HCT116 (cell line): ENCODE measurements around the gene HAPLN2. TPM values are rescaled to one million over a fixed set of nuclear protein-coding genes. Genes with fewer than 3 reads are reported as not detected.

Experiments
- ATAC-seq: fragments of 200-7000 bp; cut with Tn5 transposase; 2 replicates; pipeline ENCODE4 v1.9.1; 2020; ENCODE audit warnings: mild to moderate bottlenecking, moderate library complexity
- BruUV-seq: library from RNA; stranded (reverse); fragments of 400-500 nt; replicated peaks from 2 replicates; lab custom pipeline; 2021; lab: Mats Ljungman, UMichigan
- CTCF ChIA-PET: fragments of 300-600 bp; sonication (Branson Sonifier 250); formaldehyde crosslinking; loops from one replicate; lab custom pipeline; 2021; ENCODE audit warnings: antibody characterized with exemption; lab: Charles Lee
- POLR2A ChIA-PET: fragments of 300-600, 350-600 bp; sonication (Branson Sonifier 250); formaldehyde crosslinking; loops from one replicate; lab custom pipeline; 2021; ENCODE audit warnings: antibody characterized with exemption; lab: Charles Lee
- RAD21 ChIA-PET, 2 experiments: fragments of 300-600 bp; sonication (Branson Sonifier 250); formaldehyde crosslinking; loops; one replicate each; lab custom pipeline; 2023; ENCODE audit warnings: low total read pairs in 2 of 2; ENCODE audit not compliant: uncharacterized antibody in 2 of 2, unreplicated experiment in 2 of 2, low non-redundant PET in 1 of 2; lab: Charles Lee
- DNase-seq: peaks from one replicate; pipeline ENCODE4 v3.0.0-alpha.2; 2010; ENCODE audit warnings: low read depth, low spot score
- H2AFZ ChIP-seq: fragments of 200-600 bp; shearing (Covaris generic), sonication (generic); 2 replicates; pipeline ENCODE4 v1.6.1; 2017; ENCODE audit warnings: low read depth, mixed run types, mixed read lengths, antibody characterized with exemption, low read length; ENCODE audit not compliant: poor library complexity, severe bottlenecking
- H3K27ac ChIP-seq: 2 replicates; pipeline ENCODE4 v1.5.1; 2012; ENCODE audit warnings: low read depth, low read length
- H3K27me3 ChIP-seq: fragments of 200-600 bp; sonication (generic); 2 replicates; pipeline ENCODE4 v1.6.1; 2016; ENCODE audit warnings: mixed run types, low read length, mixed read lengths; ENCODE audit not compliant: insufficient read depth
- H3K36me3 ChIP-seq, 2 experiments: fragments of 200-500 bp in 1 of 2; fragments of 200-600 bp in 1 of 2; sonication (Bioruptor generic) in 1 of 2; sonication (generic) in 1 of 2; 2 replicates each; pipeline versions ENCODE4 v1.5.1 to v1.6.1; 2014 to 2016; ENCODE audit warnings: low read length in 2 of 2, inconsistent platforms in 1 of 2, mixed read lengths in 1 of 2, mixed run types in 1 of 2; ENCODE audit not compliant: insufficient read depth in 2 of 2, control insufficient read depth in 1 of 2
- H3K4me1 ChIP-seq, 2 experiments: fragments of 200-600 bp in 1 of 2; sonication (generic) in 1 of 2; 2 replicates each; pipeline versions ENCODE4 v1.5.1 to v1.6.1; 2012 to 2017; ENCODE audit warnings: low read length in 2 of 2, inconsistent platforms in 1 of 2, mild to moderate bottlenecking in 1 of 2, mixed read lengths in 1 of 2, mixed run types in 1 of 2, moderate library complexity in 1 of 2; ENCODE audit not compliant: insufficient read depth in 2 of 2, control insufficient read depth in 1 of 2
- H3K4me2 ChIP-seq: fragments of 200-600 bp; sonication (generic); 2 replicates; pipeline ENCODE4 v1.6.1; 2017; ENCODE audit warnings: mixed run types, low read length, mixed read lengths
- H3K4me3 ChIP-seq, 2 experiments: fragments of 200-600 bp in 1 of 2; sonication (generic) in 1 of 2; replicated peaks in 1 of 2; 2 replicates each; pipeline ENCODE4 v1.5.1; 2011 to 2016; ENCODE audit warnings: low read length in 2 of 2, control low read depth in 1 of 2, low read depth in 1 of 2, mild to moderate bottlenecking in 1 of 2, mixed read lengths in 1 of 2, mixed run types in 1 of 2
- H3K79me2 ChIP-seq: fragments of 200-600 bp; sonication (generic); 2 replicates; pipeline ENCODE4 v1.6.1; 2017; ENCODE audit warnings: mild to moderate bottlenecking, mixed run types, low read length, moderate library complexity, mixed read lengths; ENCODE audit not compliant: insufficient read depth
- H3K9ac ChIP-seq: fragments of 200-600 bp; sonication (generic); 2 replicates; pipeline ENCODE4 v1.6.1; 2016; ENCODE audit warnings: low read length, mixed read lengths
- H3K9me2 ChIP-seq: fragments of 200-600 bp; sonication (generic), shearing (Covaris generic); 2 replicates; pipeline ENCODE4 v1.6.1; 2017; ENCODE audit warnings: mixed run types, mild to moderate bottlenecking, moderate library complexity; ENCODE audit not compliant: insufficient read depth
- H3K9me3 ChIP-seq, 2 experiments: fragments of 200-500 bp in 1 of 2; fragments of 200-600 bp in 1 of 2; sonication (Bioruptor generic) in 1 of 2; sonication (generic) in 1 of 2; 2 replicates each; pipeline ENCODE4 v1.6.1; 2014 to 2017; ENCODE audit warnings: low read length in 2 of 2, mixed read lengths in 2 of 2, inconsistent platforms in 1 of 2, low read depth in 1 of 2, mild to moderate bottlenecking in 1 of 2, mixed run types in 1 of 2, moderate library complexity in 1 of 2; ENCODE audit not compliant: control insufficient read depth in 1 of 2, insufficient read depth in 1 of 2
- H4K20me1 ChIP-seq: fragments of 200-600 bp; sonication (generic), shearing (Covaris generic); 2 replicates; pipeline ENCODE4 v1.6.1; 2017; ENCODE audit warnings: mixed run types, mild to moderate bottlenecking, moderate library complexity; ENCODE audit not compliant: insufficient read depth
- JUND ChIP-seq: IDR thresholded peaks from 2 replicates; pipeline ENCODE4 v1.6.1; 2012
- MAX ChIP-seq: IDR thresholded peaks from 2 replicates; pipeline ENCODE4 v1.6.1; 2012
- POLR2A ChIP-seq: IDR thresholded peaks from 2 replicates; pipeline ENCODE4 v1.7.0; 2011; ENCODE audit warnings: borderline replicate concordance; ENCODE audit not compliant: insufficient read depth, insufficient read length; ENCODE audit errors: extremely low read depth
- POLR2AphosphoS5 ChIP-seq: IDR thresholded peaks from 2 replicates; pipeline ENCODE4 v1.6.1; 2011; ENCODE audit warnings: mild to moderate bottlenecking, low read depth, low read length, moderate library complexity
- RAD21 ChIP-seq: IDR thresholded peaks from 2 replicates; pipeline ENCODE4 v1.6.1; 2012; ENCODE audit warnings: low read depth, mild to moderate bottlenecking
- SRF ChIP-seq: IDR thresholded peaks from 2 replicates; pipeline ENCODE4 v1.6.1; 2012; ENCODE audit warnings: low read depth
- YY1 ChIP-seq: IDR thresholded peaks from 2 replicates; pipeline ENCODE4 v1.6.1; 2011; ENCODE audit warnings: low read length, low read depth, moderate library complexity, mild to moderate bottlenecking; ENCODE audit not compliant: insufficient replicate concordance; ENCODE audit errors: extremely low read depth
- ZFX ChIP-seq: fragments of 450-650 bp; IDR thresholded peaks from 2 replicates; pipeline ENCODE4 v1.6.1; 2017
- ZNF274 ChIP-seq: fragments of 200-500 bp; sonication (Bioruptor generic); IDR thresholded peaks from 2 replicates; pipeline ENCODE4 v1.6.1; 2014; ENCODE audit warnings: mild to moderate bottlenecking, low read depth, low read length, inconsistent platforms
- intact Hi-C: fragments of 100-400 bp; cut with micrococcal nuclease; formaldehyde crosslinking; loops from 2 replicates; pipeline ENCODE4 v1.10.0; 2022
- total RNA-seq: library from RNA; stranded (reverse); gene quantifications from one replicate; pipeline ENCODE4 v1.2.1, GENCODE V29; 2021; ENCODE audit not compliant: unreplicated experiment
- TF ChIP-seq, protein P1 (sequence below), 3 experiments: fragments of 200-600 bp in 1 of 3; sonication (generic) in 1 of 3; IDR thresholded peaks in 2 of 3; conservative IDR thresholded peaks in 1 of 3; 2 replicates each; pipeline ENCODE4 v1.5.1; 2012 to 2017; ENCODE audit warnings: low read depth in 2 of 3, low read length in 2 of 3, antibody characterized with exemption in 1 of 3, borderline replicate concordance in 1 of 3, control low read depth in 1 of 3, mild to moderate bottlenecking in 1 of 3, mixed read lengths in 1 of 3, mixed run types in 1 of 3, moderate library complexity in 1 of 3; ENCODE audit not compliant: insufficient read depth in 1 of 3
- TF ChIP-seq, protein P2 (sequence below): IDR thresholded peaks from 2 replicates; pipeline ENCODE4 v1.6.1; 2012

Gene HAPLN2
- total RNA-seq, 1 experiment from 2014 or later: 0.54 TPM

DNA sequence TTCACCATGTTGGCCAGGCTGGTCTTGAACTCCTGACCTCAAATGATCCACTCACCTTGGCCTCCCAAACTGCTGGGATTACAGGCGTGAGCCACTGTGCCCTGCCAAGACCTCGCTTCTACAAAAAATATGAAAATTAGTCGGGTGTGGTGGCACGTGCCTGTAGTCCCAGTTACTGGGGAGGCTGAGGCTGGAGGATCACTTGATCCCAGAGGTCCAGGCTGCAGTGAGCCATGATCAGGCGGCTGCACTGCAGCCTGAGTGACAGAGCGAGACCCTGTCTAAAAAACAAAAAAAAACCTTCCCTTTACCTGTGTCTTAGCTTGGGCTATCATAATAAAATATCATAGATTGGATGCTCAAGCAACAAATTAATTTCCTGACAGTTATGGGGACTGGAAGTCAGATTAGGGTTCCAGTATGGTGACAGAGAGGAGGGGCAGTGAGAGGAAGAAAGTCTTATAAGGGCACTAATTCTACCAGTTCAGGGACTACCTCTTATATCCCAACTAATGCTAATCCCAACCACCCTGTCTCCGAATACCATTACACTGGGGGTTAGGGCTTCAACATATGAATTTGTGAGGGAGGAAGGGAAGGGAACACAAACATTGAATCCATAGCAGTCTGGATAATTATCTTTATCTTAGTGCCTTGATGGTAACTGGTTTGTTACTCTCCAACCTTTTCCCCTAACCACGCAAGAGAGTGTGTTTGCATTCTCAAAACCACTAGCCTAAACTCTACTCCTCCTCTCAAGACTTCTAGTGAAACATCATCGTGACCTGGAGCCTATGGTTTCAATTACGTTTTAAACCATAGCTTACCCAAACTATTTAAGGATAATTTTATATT lies 28.7 kb upstream of the HAPLN2 start:
- ChIA-PET RAD21 (no interaction called here), POLR2A (interaction anchor here (0.7 to 0.9 kb wide), 2 partner anchors 100 to 115 kb away, joined by 3 to 4 read pairs; no protein-coding TSS in a partner anchor), CTCF (interaction anchor here (1.0 to 2.3 kb wide), 3 partner anchors 12 to 29 kb away, joined by 3 to 12 read pairs (median 4); partner anchors contain the start of gene HAPLN2)
- peak overlapping the region; percentile 84 for H3K4me2 ChIP-seq
- intact Hi-C loops: no loop called here
- no peaks in the 10 kb centered on the region for H3K9me3 ChIP-seq
- DNase-seq (no peak), ATAC-seq (no peak)
- peaks cover 8 to 33% of the 10 kb centered on the region in 2 experiments; a peak in 3 of 4 replicates for H3K4me1 ChIP-seq
- H3K79me2 ChIP-seq: peaks cover 16% of the 10 kb centered on the region; the same call in 1 of the 2 replicates
- no peak overlapping the region for H2AFZ ChIP-seq
- peak overlapping the region; percentile 60 to 95 for H3K4me3 ChIP-seq
- H3K9me2 ChIP-seq: no peaks in the 10 kb centered on the region
- peak overlapping the region; percentile 97 for H3K9ac ChIP-seq
- H4K20me1 ChIP-seq: no peaks in the 10 kb centered on the region
- TF ChIP-seq JUND (no peak), MAX (no peak), ZNF274 (no peak), YY1 (no peak), SRF (no peak), POLR2AphosphoS5 (no peak), ZFX (no peak), POLR2A (no peak), RAD21 (no peak)
- TF ChIP-seq, protein P1, sequence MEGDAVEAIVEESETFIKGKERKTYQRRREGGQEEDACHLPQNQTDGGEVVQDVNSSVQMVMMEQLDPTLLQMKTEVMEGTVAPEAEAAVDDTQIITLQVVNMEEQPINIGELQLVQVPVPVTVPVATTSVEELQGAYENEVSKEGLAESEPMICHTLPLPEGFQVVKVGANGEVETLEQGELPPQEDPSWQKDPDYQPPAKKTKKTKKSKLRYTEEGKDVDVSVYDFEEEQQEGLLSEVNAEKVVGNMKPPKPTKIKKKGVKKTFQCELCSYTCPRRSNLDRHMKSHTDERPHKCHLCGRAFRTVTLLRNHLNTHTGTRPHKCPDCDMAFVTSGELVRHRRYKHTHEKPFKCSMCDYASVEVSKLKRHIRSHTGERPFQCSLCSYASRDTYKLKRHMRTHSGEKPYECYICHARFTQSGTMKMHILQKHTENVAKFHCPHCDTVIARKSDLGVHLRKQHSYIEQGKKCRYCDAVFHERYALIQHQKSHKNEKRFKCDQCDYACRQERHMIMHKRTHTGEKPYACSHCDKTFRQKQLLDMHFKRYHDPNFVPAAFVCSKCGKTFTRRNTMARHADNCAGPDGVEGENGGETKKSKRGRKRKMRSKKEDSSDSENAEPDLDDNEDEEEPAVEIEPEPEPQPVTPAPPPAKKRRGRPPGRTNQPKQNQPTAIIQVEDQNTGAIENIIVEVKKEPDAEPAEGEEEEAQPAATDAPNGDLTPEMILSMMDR (IDR thresholded peaks at IDR 0.05 in 2 of 3, conservative IDR thresholded peaks at IDR 0.05 in 1 of 3; ENCODE audit: borderline replicate concordance in 1 of 3, insufficient read depth in 1 of 3, low read depth in 2 of 3, low read length in 2 of 3): no peak
- TF ChIP-seq, protein P2, sequence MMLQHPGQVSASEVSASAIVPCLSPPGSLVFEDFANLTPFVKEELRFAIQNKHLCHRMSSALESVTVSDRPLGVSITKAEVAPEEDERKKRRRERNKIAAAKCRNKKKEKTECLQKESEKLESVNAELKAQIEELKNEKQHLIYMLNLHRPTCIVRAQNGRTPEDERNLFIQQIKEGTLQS: no peak
- no peaks in the 10 kb centered on the region for H3K27me3 ChIP-seq
- BruUV-seq: no TSS peak
- H3K27ac ChIP-seq: peak overlapping the region; percentile 89
- peaks cover 11 to 25% of the 10 kb centered on the region in 2 experiments; a peak in 3 of 4 replicates for H3K36me3 ChIP-seq
